ENCODE results near the gene CTNND2.

CTNND2 gene

DNA sequence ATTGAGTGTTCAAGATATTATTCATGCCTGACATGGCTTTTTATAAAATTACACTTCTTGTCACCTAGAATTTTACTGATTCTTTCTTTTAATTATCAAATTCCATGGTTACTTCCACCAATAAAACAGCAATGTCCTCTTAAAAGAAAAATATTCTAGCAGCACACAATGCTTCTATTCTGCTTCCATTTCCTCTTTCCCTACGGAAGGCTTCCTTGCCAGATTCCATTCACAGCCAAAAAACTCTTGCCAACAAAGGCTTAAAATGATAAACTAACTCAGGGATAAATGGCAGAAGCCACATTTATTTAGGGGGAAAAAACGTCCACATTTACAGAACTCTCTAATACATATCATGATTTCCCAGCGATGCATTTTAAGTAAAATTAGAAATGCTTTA lies 111.6 kb downstream of the CTNND2 start:
- Histone ChIP-seq H3K4me3 (ENCODE audit: low read depth, low read length) (no peak overlapping the region), H3K36me3 (no peaks in the 10 kb centered on the region), H3K27me3 (ENCODE audit: insufficient read depth, low read depth, severe bottlenecking) (no peaks in the 10 kb centered on the region), H3K9me3 (ENCODE audit: severe bottlenecking) (no peaks in the 10 kb centered on the region), H3K27ac (no peak overlapping the region)
- DNase-seq = no peak
- TF ChIP-seq, protein P1, sequence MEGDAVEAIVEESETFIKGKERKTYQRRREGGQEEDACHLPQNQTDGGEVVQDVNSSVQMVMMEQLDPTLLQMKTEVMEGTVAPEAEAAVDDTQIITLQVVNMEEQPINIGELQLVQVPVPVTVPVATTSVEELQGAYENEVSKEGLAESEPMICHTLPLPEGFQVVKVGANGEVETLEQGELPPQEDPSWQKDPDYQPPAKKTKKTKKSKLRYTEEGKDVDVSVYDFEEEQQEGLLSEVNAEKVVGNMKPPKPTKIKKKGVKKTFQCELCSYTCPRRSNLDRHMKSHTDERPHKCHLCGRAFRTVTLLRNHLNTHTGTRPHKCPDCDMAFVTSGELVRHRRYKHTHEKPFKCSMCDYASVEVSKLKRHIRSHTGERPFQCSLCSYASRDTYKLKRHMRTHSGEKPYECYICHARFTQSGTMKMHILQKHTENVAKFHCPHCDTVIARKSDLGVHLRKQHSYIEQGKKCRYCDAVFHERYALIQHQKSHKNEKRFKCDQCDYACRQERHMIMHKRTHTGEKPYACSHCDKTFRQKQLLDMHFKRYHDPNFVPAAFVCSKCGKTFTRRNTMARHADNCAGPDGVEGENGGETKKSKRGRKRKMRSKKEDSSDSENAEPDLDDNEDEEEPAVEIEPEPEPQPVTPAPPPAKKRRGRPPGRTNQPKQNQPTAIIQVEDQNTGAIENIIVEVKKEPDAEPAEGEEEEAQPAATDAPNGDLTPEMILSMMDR (IDR thresholded peaks at IDR 0.05; ENCODE audit: low read depth, low read length) = no peak

DNA sequence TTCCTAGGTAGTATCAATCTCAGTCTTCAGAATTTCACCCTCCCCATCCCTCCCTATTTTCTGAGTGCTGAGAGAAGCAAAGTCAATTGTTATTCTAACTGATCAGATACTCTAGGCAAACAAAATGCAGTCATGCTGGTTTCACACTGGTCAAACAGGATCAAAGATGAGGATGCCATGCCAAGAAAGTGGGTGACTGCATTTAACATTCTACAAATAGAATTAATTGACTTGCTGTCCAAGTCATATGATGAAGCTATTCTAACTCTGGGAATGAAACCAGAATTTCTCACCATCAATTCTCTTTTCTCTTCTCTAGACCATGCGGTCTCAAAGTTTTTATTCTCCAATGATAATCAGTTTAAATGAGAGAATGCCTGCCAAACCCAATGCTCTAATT lies 112.5 kb downstream of the CTNND2 start:
- no peak for DNase-seq
- Histone ChIP-seq H3K27ac (no peak overlapping the region), H3K27me3 (ENCODE audit: insufficient read depth, low read depth, severe bottlenecking) (no peaks in the 10 kb centered on the region), H3K9me3 (ENCODE audit: severe bottlenecking) (no peaks in the 10 kb centered on the region), H3K36me3 (no peaks in the 10 kb centered on the region), H3K4me3 (ENCODE audit: low read depth, low read length) (no peak overlapping the region)
- TF ChIP-seq, protein P1 (IDR thresholded peaks at IDR 0.05; ENCODE audit: low read depth, low read length) = no peak

DNA sequence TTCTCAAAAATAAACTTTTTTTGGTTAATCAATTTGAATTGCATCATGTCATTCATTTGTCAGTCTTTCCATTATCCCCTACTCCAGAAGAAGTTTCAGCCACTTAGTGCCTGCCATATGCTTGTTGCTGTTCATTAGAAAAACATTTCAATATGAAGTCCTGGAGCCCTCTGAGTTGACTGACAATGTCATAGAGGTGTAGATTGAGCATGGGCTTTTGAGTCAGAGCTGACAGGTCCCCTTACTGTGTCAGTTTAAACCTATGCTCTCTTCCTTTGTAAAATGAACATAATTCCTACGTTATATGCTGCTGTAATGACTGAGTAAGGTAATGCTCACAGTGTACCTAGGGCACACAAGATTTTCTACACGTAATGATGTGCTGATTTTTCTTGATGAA lies 114.0 kb downstream of the CTNND2 start:
- Histone ChIP-seq H3K27ac (no peak overlapping the region), H3K27me3 (ENCODE audit: insufficient read depth, low read depth, severe bottlenecking) (no peaks in the 10 kb centered on the region), H3K9me3 (ENCODE audit: severe bottlenecking) (no peaks in the 10 kb centered on the region), H3K4me3 (ENCODE audit: low read depth, low read length) (no peak overlapping the region), H3K36me3 (no peaks in the 10 kb centered on the region)
- TF ChIP-seq, protein P1 (IDR thresholded peaks at IDR 0.05; ENCODE audit: low read depth, low read length) = no peak
- no peak for DNase-seq

DNA sequence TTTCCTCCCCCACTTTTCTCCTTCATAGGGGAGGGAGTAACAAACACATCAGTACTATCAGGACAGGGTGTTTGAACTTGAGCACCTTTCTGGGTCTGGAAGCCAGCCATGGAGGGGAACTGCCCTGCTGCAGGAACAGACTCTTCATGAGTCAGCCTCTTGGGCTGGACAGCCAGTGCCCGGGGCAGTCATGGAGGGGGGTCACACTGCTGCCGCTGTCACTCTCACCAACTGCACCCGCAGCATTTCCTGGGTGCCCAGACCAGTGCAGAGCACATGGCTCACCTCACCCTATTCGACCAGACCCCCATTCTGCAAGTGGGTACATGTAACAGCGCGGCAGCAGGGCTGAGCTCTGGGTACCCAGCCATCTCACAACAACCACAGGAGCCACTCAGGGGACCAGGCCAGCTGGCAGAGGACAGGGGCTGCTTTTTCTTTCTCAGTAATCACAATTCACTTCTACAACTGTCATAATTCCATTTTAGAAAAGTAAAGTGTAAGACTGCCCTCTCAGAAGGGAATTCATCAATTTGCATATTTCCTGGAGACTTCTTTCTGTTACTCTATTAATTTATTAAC lies 118.4 kb downstream of the CTNND2 start:
- Histone ChIP-seq H3K27me3 (ENCODE audit: insufficient read depth, low read depth, severe bottlenecking) (no peaks in the 10 kb centered on the region), H3K9me3 (ENCODE audit: severe bottlenecking) (no peaks in the 10 kb centered on the region), H3K27ac (no peak overlapping the region), H3K36me3 (no peaks in the 10 kb centered on the region), H3K4me3 (ENCODE audit: low read depth, low read length) (no peak overlapping the region)
- TF ChIP-seq, protein P1 (IDR thresholded peaks at IDR 0.05; ENCODE audit: low read depth, low read length) = no peak
- no peak for DNase-seq

DNA sequence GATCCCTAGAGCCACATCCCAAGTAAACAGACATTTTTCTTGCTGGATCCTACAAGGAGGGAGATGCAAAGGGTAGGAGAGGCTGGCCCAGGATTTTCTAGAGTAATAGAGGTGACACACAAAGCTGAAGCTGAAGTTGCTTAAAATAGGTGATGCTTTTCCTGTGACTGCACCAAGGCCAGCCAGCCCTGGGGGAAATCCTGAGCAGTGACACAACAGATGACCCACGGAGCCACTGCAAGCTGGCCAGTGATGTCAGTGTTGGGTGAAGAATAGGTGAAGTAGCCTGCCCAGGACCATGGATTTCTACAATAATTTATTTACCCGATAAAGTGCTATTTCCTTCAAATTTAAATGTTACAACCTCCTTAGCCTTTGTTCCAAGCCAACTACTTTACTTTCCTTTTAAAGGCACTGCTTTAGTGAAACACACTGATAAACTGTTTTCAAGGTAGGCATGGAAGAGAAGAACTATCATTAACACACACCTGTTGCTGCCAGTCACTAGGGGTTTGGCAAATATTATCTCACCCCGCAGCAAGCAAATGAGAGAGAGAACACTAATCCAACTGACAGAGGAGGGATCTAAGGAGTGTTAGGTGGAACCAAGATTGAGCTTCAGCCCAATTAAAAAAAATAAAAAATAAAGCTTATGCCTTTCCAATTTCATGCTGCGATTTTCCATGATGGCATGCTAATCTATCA lies 123.5 kb downstream of the CTNND2 start:
- no peaks in the 10 kb centered on the region for H3K36me3 ChIP-seq
- DNase-seq = no peak
- no peaks in the 10 kb centered on the region for H3K27me3 ChIP-seq (ENCODE audit: insufficient read depth, low read depth, severe bottlenecking)
- no peak overlapping the region for H3K4me3 ChIP-seq (ENCODE audit: low read depth, low read length)
- TF ChIP-seq, protein P1 (IDR thresholded peaks at IDR 0.05; ENCODE audit: low read depth, low read length) = no peak
- H3K27ac ChIP-seq = no peak overlapping the region
- H3K9me3 ChIP-seq (ENCODE audit: severe bottlenecking) = no peaks in the 10 kb centered on the region

DNA sequence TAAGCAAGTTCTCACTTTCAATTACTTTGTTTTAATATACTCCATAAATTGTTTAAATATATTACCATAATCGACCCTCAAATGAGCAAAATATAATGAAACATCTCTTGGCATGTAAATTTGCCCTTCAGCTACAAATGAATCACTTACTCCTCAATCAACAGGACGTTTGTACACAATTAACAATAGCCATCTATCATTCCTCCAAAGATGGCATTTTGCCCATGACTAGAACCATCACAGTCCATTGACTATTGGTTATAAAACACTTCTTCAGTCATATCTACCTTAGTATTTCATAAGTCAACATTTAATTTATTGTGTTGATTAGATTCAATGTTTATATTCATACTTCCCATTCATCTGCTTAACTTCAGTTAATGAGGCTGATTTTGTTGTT lies 127.2 kb downstream of the CTNND2 start:
- Histone ChIP-seq H3K9me3 (ENCODE audit: severe bottlenecking) (no peaks in the 10 kb centered on the region), H3K27me3 (ENCODE audit: insufficient read depth, low read depth, severe bottlenecking) (no peaks in the 10 kb centered on the region), H3K27ac (no peak overlapping the region), H3K36me3 (no peaks in the 10 kb centered on the region), H3K4me3 (ENCODE audit: low read depth, low read length) (no peak overlapping the region)
- no peak for DNase-seq
- TF ChIP-seq, protein P1 (IDR thresholded peaks at IDR 0.05; ENCODE audit: low read depth, low read length) = no peak
